Aorta (tissue), 5 donors: ENCODE measurements around the gene ST14. TPM values are rescaled to one million over a fixed set of nuclear protein-coding genes. Genes with fewer than 3 reads are reported as not detected.

Experiments used
- ATAC-seq: fragments of 200-7000 bp; cut with Tn5 transposase; one replicate; pipeline ENCODE4 v1.9.1; 2022; ENCODE audit warnings: moderate library complexity; ENCODE audit not compliant: low FRiP score
- DNase-seq, 2 donors: peaks; one replicate each; pipeline ENCODE4 v3.0.0-alpha.2; 2020
- H3K27ac ChIP-seq, 2 donors: one replicate each; pipeline ENCODE4 v1.5.1; 2013; ENCODE audit warnings: low read length in 2 of 2, mild to moderate bottlenecking in 2 of 2, moderate library complexity in 2 of 2, control low read depth in 1 of 2, inconsistent platforms in 1 of 2, low read depth in 1 of 2
- H3K27me3 ChIP-seq, 2 donors: one replicate each; pipeline ENCODE4 v1.6.1; 2013; ENCODE audit warnings: control low read depth in 1 of 2, low read length in 1 of 2, mild to moderate bottlenecking in 1 of 2, moderate library complexity in 1 of 2; ENCODE audit not compliant: insufficient read depth in 2 of 2, control insufficient read depth in 1 of 2
- H3K36me3 ChIP-seq, 2 donors: one replicate each; pipeline ENCODE4 v1.6.1; 2013; ENCODE audit warnings: control low read depth in 1 of 2, low read length in 1 of 2, mild to moderate bottlenecking in 1 of 2; ENCODE audit not compliant: insufficient read depth in 2 of 2, control insufficient read depth in 1 of 2
- H3K4me1 ChIP-seq, 2 donors: one replicate each; pipeline ENCODE4 v1.6.1; 2013; ENCODE audit warnings: low read length in 2 of 2, control low read depth in 1 of 2, mild to moderate bottlenecking in 1 of 2, moderate library complexity in 1 of 2; ENCODE audit not compliant: insufficient read depth in 2 of 2, control insufficient read depth in 1 of 2
- H3K4me3 ChIP-seq, 2 donors: one replicate each; pipeline ENCODE4 v1.5.1; 2013; ENCODE audit warnings: low read length in 2 of 2, control low read depth in 1 of 2, mild to moderate bottlenecking in 1 of 2
- H3K9me3 ChIP-seq: one replicate; pipeline ENCODE4 v1.6.1; 2013; ENCODE audit warnings: mild to moderate bottlenecking, low read length; ENCODE audit not compliant: control insufficient read depth
- WGBS, 2 donors: extraction: QIAGEN DNeasy Blood & Tissue Kit; methylation state at CpG; one replicate each; pipeline ENCODE4 v1.1.7; 2013; 5-methylcytosine and 5-hydroxymethylcytosine counted together
- intact Hi-C, 2 donors: fragments of 100-400 bp; cut with DNase I; formaldehyde crosslinking; loops; one replicate each; pipeline versions ENCODE4 v1.14.2 to v1.15.0; 2022
- polyA plus RNA-seq, 2 donors: library from polyadenylated mRNA; stranded (reverse); fragments of 200-250 nt; gene quantifications; one replicate each; pipeline ENCODE4 v1.2.3, GENCODE V29; 2013
- total RNA-seq, 2 donors: library from RNA; stranded (reverse); fragmentation: NEBNext Ultra II Directional; extraction: Animal tissue kit (Norgen Biotek cat#: 25700); gene quantifications; one replicate each; pipeline ENCODE4 v1.2.1, GENCODE V29; 2021
- donor health status: healthy with polysubstance abuse.
- donor health status: Bipolar disorder and iron deficiency.
- donor health status: DM: no; HTN: no; CAD: no.
- donor health status: DM: no; HTN: no; CAD: no.
- donor health status: DM: yes; HTN: yes; CAD: no.

ST14 gene
- total and polyA plus RNA-seq, 4 donors = 0.74 to 14.4 (median 6.1) TPM

DNA sequence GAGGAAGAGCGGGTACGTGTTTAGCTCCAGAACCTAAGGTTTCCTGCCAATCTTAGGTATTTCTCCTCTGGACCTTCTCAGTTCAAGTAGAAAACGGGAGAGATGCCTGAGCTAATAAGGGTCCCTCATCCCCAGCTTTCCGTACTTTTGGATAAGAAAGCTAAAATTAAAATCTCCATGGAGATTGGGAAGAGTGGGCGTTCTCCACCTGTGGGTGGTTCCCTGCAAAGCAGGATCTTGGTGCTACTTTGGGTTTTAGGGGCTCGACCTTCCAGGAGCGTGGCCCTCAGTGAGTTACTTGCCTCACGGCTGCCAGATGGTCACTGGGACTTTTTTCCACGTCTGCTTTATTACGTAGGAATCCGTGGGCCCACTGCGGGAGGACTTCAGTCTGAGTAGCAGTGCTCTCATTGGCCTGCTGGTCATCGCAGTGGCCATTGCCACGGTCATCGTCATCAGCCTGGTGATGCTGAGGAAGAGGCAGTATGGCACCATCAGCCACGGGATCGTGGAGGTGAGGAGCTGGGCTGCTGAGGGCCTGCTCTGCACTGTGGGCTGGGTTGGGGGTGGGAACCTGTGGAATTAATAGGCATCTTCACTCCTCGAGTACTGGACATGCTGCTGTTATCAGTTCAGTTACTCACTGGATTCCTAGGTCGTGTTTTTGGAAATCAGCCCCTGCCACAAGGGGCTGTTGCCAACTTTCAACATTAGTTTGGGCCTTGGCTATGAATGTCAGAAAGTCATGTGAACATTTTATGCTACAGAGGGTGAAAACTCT, 17.8 kb upstream of the ST14 start:
- Histone ChIP-seq H3K4me3 (no peak overlapping the region), H3K27ac (no peak overlapping the region), H3K36me3 (peaks cover 0 to 4% of the 10 kb centered on the region in 2 donors), H3K4me1 (no peaks in the 10 kb centered on the region), H3K27me3 (no peaks in the 10 kb centered on the region), H3K9me3 (no peaks in the 10 kb centered on the region)
- no peak for DNase-seq
- ATAC-seq = no peak
- intact Hi-C loops = no loop called here
- WGBS, 2 donors = 80 to 81% methylated on average over 19 of the region's 19 CpGs

DNA sequence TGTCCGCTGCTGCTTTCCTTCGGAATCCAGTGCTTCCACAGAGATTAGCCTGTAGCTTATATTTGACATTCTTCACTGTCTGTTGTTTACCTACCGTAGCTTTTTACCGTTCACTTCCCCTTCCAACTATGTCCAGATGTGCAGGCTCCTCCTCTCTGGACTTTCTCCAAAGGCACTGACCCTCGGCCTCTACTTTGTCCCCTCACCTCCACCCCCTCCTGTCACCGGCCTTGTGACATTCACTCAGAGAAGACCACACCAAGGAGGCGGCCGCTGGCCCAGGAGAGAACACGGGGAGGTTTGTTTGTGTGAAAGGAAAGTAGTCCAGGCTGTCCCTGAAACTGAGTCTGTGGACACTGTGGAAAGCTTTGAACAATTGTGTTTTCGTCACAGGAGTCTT, 15.4 kb upstream of the ST14 start:
- H3K27ac ChIP-seq = no peak overlapping the region

DNA sequence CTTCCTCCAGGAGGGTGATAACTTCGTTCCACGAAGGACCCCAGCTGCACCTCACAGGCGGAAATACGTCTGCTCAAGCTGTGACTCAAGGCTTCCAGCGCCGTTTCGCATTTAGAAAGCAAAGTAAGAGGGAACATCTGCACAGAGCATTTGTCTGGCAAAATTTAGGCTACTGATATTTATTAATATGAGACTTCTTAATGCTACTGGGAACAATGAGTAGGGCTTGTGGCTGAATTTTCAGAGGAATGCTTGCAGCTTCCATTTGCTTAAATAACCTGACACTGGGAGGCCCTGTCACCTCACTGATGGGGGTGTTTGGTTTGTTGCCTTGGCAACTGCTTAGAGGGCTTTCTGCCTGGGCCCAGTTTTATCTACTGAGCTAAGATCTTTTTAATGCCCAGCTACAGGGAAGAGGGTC, 14.7 kb upstream of the ST14 start:
- H3K4me3 ChIP-seq = no peak overlapping the region
- WGBS, 2 donors = 76 to 78% methylated on average over 7 of the region's 7 CpGs
- ATAC-seq = no peak
- H3K36me3 ChIP-seq = peaks cover 0 to 2% of the 10 kb centered on the region in 2 donors
- H3K27ac ChIP-seq = no peak overlapping the region
- H3K4me1 ChIP-seq = no peaks in the 10 kb centered on the region
- H3K9me3 ChIP-seq = no peaks in the 10 kb centered on the region
- DNase-seq = no peak
- intact Hi-C loops = no loop called here
- no peaks in the 10 kb centered on the region for H3K27me3 ChIP-seq

More for the DNA sequence above, 15.4 kb upstream of the ST14 start:
- Histone ChIP-seq H3K27me3 (no peaks in the 10 kb centered on the region), H3K36me3 (peaks cover 0 to 2% of the 10 kb centered on the region in 2 donors), H3K4me3 (no peak overlapping the region), H3K9me3 (no peaks in the 10 kb centered on the region), H3K4me1 (no peaks in the 10 kb centered on the region)
- ATAC-seq = no peak
- 71 to 74% methylated on average over 10 of the region's 10 CpGs for WGBS, 2 donors
- intact Hi-C loops = no loop called here
- DNase-seq = no peak

DNA sequence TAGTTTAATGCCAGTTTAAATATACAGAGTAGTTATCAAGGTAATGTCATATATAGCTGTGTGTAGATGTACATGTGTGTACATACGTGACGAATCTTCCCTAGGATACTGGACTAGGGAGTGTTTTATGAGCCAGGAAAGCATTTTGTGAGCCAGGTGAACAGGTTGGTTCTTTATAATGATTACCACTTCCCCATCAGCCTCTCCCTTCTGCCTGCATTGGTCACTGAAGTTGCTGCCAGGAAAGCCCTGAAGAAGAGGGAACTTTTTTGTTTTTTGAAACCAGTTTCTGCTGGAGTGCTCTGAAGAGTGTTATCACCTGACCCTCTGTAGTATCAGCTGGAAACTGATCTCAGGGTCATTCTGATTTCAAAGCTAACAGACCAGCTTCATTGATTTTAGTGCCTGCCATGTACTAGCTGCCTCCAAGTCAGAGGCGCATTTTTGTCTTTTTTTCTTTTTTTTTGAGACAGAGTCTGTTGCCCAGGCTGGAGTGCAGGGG, 14.2 kb upstream of the ST14 start:
- WGBS, 2 donors = 90% methylated on average over 3 of the region's 3 CpGs
- Histone ChIP-seq H3K9me3 (no peaks in the 10 kb centered on the region), H3K27me3 (no peaks in the 10 kb centered on the region), H3K27ac (no peak overlapping the region), H3K36me3 (peaks cover 0 to 2% of the 10 kb centered on the region in 2 donors), H3K4me1 (no peaks in the 10 kb centered on the region), H3K4me3 (no peak overlapping the region)
- intact Hi-C loops = no loop called here
- DNase-seq (no peak), ATAC-seq (no peak)

DNA sequence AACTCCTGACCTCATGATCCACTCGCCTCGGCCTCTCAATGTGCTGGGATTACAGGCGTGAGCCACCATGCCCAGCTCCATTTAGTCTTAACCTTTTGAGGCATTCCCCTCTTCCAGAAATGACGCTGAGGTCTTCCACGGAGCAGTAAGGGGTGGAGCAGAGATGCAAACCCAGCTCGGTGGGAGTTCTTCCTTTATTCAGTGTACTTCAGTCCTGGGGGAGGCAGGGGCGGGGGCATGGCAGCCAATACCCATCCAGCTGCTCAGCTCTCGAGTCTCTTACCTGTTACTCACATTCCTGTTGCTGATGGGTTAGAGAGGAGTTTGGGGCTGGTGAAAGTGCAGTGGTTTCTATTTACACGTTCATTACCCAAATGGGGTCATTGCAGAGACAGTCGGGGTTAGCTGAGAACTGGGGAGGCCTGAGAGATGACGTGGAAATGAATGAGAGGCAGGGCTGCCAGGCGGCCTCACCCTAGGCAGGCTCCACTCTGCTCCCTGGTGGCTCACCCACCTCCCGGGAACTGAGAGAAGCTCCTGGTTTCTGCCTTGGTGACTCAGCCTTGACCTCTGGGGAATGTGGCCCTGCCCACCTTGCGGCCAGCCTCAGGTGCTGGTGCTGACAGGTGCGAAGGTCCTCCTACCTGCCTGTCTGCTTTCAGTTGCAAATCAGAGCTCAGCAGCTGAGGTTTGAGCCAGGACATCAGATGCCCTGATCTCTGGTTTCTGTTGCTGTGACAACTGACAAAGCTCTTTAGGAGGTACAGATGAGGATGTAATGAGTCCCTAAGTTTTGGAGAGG, 13.4 kb upstream of the ST14 start:
- DNase-seq (no peak), ATAC-seq (peak; percentile 58)
- Histone ChIP-seq H3K4me3 (no peak overlapping the region), H3K9me3 (no peaks in the 10 kb centered on the region), H3K27ac (no peak overlapping the region), H3K27me3 (no peaks in the 10 kb centered on the region), H3K36me3 (peaks cover 0 to 2% of the 10 kb centered on the region in 2 donors), H3K4me1 (no peaks in the 10 kb centered on the region)
- intact Hi-C loops = no loop called here
- 69% methylated on average over 15 of the region's 15 CpGs for WGBS, 2 donors

DNA sequence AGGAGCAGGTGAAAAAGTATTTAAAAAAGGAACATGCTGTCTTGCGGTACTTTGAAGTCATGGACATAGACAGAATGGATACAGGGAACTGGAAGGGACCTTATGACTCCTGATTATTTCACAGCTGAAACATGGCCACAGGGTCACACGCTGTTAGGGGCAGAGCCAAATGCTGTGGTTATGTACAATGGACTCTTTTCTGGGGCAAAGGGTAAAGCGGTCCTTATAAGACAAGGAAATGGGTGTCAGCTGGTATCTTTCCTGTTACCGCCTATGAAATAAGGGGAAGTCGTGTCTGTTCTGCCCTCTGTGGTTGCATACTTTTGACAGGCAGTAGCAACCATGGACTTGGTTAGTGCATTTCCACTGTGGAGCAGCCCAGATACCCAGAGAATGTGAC, 12.8 kb upstream of the ST14 start:
- WGBS, 2 donors = 71 to 84% methylated on average over 5 of the region's 5 CpGs
- H3K27ac ChIP-seq = no peak overlapping the region
- no peaks in the 10 kb centered on the region for H3K4me1 ChIP-seq
- DNase-seq = peak in 1 of 2 donors; percentile 77
- H3K36me3 ChIP-seq = peaks cover 0 to 1% of the 10 kb centered on the region in 2 donors
- no peaks in the 10 kb centered on the region for H3K27me3 ChIP-seq
- no peak overlapping the region for H3K4me3 ChIP-seq
- H3K9me3 ChIP-seq = no peaks in the 10 kb centered on the region
- peak; percentile 55 for ATAC-seq
- intact Hi-C loops = no loop called here

DNA sequence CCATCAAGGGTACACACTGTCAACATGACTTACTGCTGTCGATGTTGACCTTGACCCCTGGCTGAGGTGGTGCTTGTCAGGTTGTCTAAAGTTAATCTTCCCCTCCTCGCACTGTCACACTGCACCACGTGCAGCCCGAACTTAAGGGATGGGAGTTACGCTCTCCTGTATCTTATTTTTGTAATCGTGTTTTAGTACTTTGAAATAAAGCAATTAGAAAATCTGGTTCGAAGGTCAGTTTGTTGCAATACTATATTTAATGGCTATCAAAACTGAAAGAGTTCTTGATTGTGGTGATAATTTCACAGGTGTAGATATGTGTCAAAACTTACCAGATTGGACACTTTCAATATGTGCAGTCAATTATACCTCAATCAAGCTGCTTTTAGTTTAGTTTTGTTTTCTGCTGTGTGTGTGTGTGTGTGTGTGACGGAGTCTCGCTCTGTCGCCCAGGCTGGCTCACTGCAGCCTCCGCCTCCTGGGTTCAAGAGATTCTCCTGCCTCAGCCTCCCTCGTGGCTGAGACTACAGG, 10.7 kb upstream of the ST14 start:
- 93 to 94% methylated on average over 12 of the region's 12 CpGs for WGBS, 2 donors
- Histone ChIP-seq H3K27ac (no peak overlapping the region), H3K9me3 (no peaks in the 10 kb centered on the region), H3K4me1 (no peaks in the 10 kb centered on the region), H3K36me3 (no peaks in the 10 kb centered on the region), H3K27me3 (no peaks in the 10 kb centered on the region), H3K4me3 (no peak overlapping the region)
- DNase-seq = no peak
- intact Hi-C loops = no loop called here
- no peak for ATAC-seq

DNA sequence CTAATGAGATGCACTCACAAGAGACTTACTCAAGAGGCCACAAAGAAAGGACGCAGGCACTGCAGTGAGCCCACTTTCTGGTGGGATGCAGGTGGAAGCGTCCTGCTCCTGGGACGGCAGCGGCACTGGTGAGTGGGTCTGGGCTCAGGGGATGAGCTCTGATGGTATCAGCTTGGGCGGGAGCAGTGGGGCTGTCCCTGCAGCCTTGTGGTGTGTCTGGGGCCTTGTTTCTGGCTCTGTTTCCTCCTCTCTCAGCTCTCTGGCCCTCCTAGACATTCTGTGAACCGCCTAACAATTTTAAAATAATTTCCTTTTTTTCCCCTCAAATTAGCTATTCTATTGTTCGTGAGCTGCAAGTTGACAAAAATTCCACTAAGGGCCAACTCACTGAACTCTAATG, 8.8 kb upstream of the ST14 start:
- Histone ChIP-seq H3K27ac (no peak overlapping the region), H3K4me3 (no peak overlapping the region), H3K36me3 (no peaks in the 10 kb centered on the region), H3K27me3 (no peaks in the 10 kb centered on the region), H3K4me1 (no peaks in the 10 kb centered on the region), H3K9me3 (no peaks in the 10 kb centered on the region)
- ATAC-seq (no peak), DNase-seq (no peak)
- intact Hi-C loops = no loop called here
- WGBS, 2 donors = 91 to 94% methylated on average over 7 of the region's 7 CpGs
